LoVo (cell line): Measurements from ENCODE around the gene RAB3D.
"Not testable (repeated sequence)": the region's sequence is repeated elsewhere in the genome, so short reads cannot be mapped to it uniquely, and the experiment has no call there.

Experiments used
- DNase-seq: peaks from one replicate; pipeline ENCODE4 v3.0.0-alpha.2; 2016; ENCODE audit warnings: low spot score

Gene RAB3D

DNA sequence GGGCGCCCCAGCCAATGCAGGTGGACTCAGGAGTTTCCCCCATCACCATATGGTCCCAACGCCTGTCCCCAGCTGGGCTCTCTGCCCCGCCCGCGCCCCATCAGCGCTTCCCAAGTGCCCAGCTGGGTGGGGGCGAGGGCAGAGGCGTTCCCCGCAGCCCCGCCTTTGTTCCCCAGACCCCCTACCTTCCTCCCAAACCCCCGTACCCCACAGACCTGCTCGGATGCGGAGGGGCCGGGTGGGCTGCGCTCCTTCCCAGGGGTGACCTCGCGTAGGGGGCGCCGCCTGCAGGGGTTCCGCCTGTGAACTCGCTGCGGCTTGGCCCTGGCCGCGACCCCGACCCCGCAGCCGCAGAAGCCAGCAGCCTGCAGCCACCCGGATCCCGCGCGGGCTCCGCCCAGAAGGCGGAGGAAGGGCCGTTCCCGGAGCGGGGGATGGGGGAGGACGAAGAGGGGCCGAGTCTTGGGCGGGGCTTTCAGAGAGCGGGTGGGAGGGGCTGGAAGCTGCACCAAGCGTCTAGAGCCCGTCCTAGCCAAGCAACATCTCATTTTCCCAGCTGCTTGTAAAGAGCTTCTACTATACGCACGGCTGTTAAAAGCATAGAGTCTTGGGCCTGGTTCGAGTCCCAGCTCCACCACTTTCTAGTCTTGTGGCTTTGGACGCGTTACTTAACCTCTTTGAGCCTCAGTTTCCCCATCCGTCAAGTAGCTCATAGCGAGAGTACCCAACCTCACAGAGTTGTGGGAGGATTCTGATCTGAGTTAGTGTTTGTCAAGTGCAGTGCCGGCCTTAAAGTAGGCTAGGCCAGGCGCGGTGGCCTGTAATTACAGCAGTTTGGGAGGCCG is at the start of gene RAB3D:
Gene RAB3D (minus strand): TSS at position 404 of the 845 bp plus-strand sequence. CDS start 2,258 bp downstream, outside the sequence.
- DNase-seq = peak; percentile 88

DNA sequence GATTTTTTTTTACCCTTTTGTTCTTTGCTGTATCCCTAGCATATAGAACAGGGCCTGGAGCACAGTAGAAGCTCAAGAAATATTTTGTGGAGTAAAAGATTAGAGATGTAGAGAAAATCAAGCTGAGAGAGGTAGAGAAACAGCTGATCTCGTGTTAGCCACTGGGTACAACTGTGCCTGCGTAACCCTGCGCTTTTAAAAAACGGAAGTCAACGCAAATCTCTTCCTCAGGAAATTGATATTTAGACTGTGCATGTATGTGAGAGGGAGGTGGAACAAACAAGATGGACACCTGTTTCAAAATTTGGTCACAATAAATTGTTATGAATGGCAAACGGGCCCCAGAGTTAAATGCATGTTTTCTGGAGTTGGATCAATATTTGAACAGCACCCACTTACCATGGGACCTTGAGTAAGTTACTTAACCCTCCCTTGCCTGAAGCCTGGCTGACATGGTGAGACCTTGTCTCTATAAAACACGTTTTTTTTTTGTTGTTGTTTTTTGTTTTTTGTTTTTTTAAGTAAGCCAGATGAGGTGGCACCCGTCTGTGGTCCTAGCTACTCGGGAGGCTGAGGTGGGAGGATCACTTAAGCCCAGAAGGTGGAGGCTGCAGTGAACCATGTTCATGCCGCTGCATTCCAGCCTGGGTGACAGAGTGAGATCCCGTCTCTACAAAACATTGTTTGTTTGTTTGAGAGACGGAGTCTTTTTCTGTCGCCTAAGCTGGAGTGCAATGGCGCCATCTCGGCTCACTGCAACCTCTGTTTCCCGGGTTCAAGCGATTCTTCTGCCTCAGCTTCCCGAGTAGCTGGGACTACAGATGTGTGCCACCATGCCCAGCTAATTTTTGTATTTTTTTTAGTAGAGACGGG is 47.9 kb upstream of the RAB3D start:
- DNase-seq = no peak

DNA sequence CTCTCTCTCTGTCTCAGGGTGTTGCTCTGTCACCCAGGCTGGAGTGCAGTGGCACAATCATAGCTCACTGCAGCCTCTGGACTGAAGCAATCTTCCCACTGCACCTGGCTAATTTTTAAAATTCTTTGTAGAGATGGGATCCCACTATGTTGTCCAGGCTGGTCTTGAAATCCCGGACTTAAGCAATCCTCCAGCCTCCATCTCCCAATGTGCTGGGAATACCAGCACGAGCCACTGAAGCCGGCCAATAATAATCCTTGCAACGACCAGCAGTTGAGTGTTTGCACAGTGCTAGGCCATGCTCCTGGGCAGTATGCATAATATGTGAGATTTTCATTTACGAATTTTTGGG is 45.3 kb upstream of the RAB3D start:
- DNase-seq = no peak

GRCh38 chr19:11383706-11384048 is 44.2 kb upstream of the RAB3D start:
- DNase-seq = no peak

- DNase-seq = no peak
Observed at GRCh38 chr19:11382898-11383705, 43.6 kb upstream of the RAB3D start.

DNA sequence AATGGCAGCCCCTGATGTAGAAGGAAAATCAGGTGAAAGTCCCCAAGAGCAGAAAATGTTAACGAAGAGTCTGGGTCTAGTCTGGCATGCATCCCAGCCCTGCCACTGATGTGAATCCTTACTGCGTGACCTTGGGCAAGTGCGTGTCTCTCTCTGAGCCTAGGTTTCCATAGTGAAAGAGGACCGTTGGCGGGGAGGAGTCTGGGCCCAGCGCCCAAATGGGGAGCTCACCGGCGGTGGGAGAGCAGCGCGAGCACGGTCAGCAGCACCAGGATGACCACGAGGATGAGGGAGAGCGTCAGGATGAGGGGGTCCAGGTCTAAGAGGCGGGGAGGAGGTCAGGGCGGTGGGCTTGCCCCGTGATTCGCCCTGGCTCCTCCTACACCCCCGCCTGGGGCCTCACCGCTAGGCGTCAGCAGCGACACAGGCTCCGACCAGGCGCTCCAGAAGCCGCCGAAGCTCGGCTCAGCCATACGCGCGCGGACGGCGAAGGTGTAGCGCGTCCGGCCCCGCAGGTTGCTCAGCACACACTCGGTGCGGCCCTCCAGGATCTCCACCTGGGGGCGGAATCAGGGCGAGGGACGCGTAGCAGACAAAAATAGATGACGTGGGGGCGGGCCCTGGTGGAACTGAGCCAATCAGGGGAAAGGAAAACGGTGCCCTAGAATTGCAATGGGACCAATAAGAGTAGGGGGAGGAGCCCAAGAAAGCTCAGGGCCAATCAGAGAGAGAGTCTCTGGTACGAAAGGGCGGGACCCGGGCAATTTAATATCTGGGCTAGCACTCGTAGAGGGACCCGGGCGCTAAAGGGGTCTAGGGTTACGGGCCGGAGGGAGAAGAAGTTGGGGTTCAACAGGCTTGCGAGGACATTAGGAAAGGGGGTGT is 41.4 kb upstream of the RAB3D start:
- DNase-seq = peak; percentile 98

DNA sequence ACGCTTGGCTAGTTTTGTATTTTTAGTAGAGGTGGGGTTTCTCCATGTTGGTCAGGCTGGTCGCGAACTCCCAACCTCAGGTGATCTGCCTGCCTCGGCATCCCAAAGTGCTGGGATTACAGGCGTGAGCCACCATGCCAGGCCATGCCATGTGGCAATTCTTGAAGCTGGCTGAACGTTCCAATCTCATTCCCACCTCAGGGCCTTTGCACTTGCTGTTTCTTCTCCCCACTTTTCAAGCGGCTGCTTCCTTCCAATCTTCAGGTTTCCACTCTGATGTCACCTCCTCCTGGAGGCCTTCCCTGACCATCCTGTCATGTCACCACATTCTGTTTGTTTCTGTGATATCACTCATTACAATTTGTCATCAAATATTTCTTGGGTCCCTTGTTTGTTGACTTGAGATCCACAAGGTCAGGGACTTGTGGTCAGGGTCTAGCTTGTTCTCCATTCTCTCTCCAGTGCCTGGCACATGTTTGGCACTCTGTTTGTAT is 40.4 kb upstream of the RAB3D start:
- no peak for DNase-seq

DNA sequence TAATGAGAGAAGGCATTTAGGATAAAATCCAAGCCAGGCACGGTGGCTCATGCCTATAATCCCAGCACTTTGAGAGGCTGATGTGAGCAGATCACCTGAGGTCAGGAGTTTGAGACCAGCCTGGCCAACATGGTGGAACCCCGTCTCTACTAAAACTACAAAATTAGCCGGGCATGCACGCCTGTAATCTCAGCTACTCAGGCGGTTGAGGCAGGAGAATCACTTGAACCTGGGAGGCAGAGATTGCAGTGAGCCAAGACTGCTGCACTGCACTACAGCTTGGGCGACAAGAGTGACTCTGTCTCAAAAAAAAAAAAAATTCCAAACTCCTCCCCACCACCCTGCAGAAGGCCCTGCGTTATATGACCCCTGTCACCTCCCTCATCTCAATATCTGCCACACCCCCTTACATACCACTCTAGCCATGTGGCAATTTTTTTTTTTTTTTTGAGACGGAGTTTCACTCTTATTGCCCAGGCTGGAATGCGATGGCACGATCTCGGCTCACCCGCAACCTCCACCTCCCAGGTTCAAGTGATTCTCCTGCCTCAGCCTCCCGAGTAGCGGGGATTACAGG is 39.9 kb upstream of the RAB3D start:
- not testable (repeated sequence) for DNase-seq

GRCh38 chr19:11378319-11379189 is 39.1 kb upstream of the RAB3D start:
- peak; percentile 41 for DNase-seq

DNA sequence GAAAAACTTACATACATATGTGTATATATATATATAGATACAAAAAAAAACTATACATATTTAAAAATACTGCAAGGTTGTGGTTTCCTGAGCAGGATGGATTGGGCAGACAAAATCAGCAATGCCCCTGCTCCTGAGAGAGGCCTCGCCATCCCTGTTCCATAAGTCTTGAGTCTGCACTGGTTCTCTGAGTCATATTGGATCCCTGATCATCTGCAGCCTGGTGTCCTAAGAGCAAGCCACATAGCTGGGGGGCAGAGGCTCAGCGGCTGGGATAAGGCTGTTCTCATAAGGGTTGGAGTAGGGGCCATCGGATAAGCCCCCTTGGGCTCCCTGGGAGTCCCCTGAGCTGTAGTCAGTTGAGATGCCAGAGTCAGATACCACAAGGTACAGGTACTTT is 38.3 kb upstream of the RAB3D start:
- no peak for DNase-seq

- no peak for DNase-seq
Observed at GRCh38 chr19:11377237-11377636, 37.8 kb upstream of the RAB3D start.

DNA sequence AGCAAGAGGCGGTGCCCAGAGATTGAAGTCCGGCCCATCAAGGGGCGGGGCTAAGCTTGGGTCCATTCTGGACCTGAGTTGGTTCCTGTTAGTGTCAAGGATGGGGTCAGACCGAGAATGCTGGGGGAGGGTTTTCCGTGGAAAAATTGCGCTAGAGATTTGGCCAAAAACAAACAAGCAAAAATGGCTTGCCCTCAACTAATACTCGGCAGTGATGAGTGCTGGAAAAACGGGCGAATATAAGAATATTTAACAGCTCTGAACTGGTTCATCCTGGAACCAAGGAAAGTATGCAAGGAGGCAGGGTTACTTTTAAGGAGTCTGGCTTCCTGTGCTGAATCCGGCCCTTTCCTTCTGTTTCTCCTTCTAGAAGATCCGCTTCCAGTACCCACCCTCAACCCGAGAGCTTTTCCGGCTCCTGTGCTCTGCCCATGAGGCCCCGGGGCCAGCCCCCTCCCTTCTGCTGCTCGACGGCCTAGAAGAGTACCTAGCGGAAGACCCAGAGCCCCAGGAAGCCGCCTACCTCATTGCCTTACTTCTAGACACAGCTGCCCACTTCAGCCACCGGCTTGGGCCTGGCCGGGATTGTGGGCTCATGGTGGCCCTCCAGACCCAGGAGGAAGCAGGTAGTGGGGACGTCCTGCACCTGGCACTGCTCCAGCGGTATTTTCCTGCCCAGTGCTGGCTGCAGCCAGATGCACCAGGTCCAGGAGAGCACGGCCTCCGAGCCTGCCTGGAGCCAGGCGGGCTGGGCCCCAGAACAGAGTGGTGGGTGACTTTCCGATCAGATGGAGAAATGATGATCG is 35.9 kb upstream of the RAB3D start:
- DNase-seq = no peak

- peak; percentile 99 for DNase-seq
Observed at GRCh38 chr19:11374433-11375142, 35.1 kb upstream of the RAB3D start, which contains the start of gene SWSAP1. Gene SWSAP1 (plus strand): TSS chr19:11374666. CDS start chr19:11374681, 15 bp downstream.

- DNase-seq = no peak
Observed at GRCh38 chr19:11373885-11374432, 34.5 kb upstream of the RAB3D start.

GRCh38 chr19:11373166-11373884 is 33.9 kb upstream of the RAB3D start:
- no peak for DNase-seq

DNA sequence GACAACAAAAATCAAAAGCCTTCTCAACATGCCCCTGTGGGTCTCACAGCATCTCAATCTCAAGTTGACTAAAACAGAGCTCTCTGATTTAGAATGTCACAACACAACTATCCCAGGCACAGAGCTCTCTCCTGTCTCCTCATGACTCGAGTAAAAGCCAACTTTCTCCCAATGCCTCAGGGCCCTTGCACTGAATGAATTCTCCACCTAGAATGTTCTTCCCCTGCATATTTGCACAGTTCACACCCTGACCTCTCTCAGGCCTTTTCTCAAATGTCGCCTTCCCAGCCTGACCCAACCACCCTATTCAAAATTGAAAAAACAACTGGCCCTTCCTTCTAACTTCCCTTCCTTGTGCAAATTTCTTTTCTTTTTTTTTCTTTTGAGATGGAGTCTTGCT is 31.3 kb upstream of the RAB3D start:
- no peak for DNase-seq

GRCh38 chr19:11367528-11367927 is 28.1 kb upstream of the RAB3D start:
- no peak for DNase-seq
